Nephron progenitor cell (in vitro differentiated cells): ENCODE data around the gene USE1.
"Not testable (repeated sequence)": the region's sequence is repeated elsewhere in the genome, so short reads cannot be mapped to it uniquely, and the experiment has no call there.

Source experiments
- DNase-seq: peaks from one replicate; pipeline ENCODE4 v3.0.0; 2021
- H3K27ac Mint-ChIP-seq: 2 replicates; pipeline ENCODE4 v1.8.0; 2021; ENCODE audit warnings: mild to moderate bottlenecking, moderate library complexity, mixed read lengths
- H3K27me3 Mint-ChIP-seq: 2 replicates; pipeline ENCODE4 v1.8.0; 2021; ENCODE audit warnings: mild to moderate bottlenecking, low read depth, mixed read lengths; ENCODE audit not compliant: poor library complexity
- H3K36me3 Mint-ChIP-seq: 2 replicates; pipeline ENCODE4 v1.8.0; 2021; ENCODE audit warnings: low read depth, mixed read lengths
- H3K4me1 Mint-ChIP-seq: 2 replicates; pipeline ENCODE4 v1.8.0; 2021; ENCODE audit warnings: mixed read lengths
- H3K4me3 Mint-ChIP-seq: 2 replicates; pipeline ENCODE4 v1.8.0; 2021; ENCODE audit warnings: mild to moderate bottlenecking, moderate library complexity, mixed read lengths
- H3K9me3 Mint-ChIP-seq: 2 replicates; pipeline ENCODE4 v1.8.0; 2021; ENCODE audit warnings: mild to moderate bottlenecking, moderate library complexity, mixed read lengths
- TF ChIP-seq, protein P1 (sequence below): fragments of 200-600 bp; sonication (generic); IDR thresholded peaks from 2 replicates; pipeline ENCODE4 v1.5.0; 2021; ENCODE audit warnings: antibody characterized with exemption

The USE1 gene

DNA sequence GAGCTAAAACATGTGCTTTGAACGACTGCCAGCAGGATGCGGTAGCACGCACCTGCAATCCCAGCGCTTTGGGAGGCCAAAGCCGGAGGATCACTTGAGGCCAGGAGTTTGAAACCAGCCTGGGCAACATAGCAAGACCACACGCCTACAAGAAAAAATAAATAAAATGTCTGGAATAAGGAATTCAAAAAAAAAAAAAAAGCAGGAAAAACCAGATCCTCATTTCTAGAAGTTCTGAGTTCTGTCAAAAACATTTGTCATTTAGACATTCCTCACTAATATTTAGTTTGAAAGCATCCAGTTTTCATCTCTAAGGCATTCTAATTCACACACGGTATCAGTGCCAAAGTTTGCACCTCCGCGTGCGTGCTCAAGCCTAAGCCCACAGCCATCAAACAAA, 36.9 kb upstream of the USE1 start:
- TF ChIP-seq, protein P1, sequence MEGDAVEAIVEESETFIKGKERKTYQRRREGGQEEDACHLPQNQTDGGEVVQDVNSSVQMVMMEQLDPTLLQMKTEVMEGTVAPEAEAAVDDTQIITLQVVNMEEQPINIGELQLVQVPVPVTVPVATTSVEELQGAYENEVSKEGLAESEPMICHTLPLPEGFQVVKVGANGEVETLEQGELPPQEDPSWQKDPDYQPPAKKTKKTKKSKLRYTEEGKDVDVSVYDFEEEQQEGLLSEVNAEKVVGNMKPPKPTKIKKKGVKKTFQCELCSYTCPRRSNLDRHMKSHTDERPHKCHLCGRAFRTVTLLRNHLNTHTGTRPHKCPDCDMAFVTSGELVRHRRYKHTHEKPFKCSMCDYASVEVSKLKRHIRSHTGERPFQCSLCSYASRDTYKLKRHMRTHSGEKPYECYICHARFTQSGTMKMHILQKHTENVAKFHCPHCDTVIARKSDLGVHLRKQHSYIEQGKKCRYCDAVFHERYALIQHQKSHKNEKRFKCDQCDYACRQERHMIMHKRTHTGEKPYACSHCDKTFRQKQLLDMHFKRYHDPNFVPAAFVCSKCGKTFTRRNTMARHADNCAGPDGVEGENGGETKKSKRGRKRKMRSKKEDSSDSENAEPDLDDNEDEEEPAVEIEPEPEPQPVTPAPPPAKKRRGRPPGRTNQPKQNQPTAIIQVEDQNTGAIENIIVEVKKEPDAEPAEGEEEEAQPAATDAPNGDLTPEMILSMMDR = no peak
- H3K4me3 Mint-ChIP-seq = no peak overlapping the region
- no peaks in the 10 kb centered on the region for H3K27me3 Mint-ChIP-seq
- H3K4me1 Mint-ChIP-seq = peaks cover 18% of the 10 kb centered on the region
- H3K36me3 Mint-ChIP-seq = peaks cover 29% of the 10 kb centered on the region
- no peak for DNase-seq
- no peaks in the 10 kb centered on the region for H3K9me3 Mint-ChIP-seq
- no peak overlapping the region for H3K27ac Mint-ChIP-seq

DNA sequence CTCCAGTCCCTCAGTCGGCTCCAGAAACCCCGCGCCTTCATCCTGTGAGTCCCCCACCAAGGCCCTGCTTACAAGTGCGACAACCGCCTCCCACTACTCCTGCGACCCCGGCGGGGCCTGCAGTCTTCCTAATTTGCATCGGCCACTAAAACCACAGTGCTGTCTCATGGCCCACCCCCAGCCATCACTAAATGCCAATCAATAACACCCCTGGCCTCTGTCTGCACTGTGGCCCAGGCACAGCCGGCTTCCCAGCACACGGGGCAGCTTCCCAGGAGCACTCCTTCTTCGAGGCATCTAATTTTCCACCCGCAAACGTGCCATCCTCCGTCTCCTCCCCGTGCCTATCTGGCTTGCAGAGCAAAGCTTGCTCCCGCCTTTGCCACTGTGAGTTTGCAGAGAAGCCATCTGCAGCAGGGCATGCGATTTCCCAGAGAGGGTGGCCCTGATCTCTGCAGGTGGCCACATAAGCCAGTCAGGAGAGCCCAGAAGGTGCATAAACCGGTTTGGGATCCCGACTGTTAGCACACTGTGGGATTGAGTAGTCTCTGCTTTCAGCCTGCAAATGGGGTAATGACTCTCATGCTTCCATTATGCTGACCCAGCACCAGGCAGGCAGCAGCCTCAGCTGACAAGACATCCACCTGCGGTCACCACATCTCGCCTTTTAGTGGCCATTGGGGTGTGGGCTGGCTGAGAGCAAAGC, 34.0 kb upstream of the USE1 start:
- peak overlapping the region; percentile 76 for H3K27ac Mint-ChIP-seq
- TF ChIP-seq, protein P1 = no peak
- peak; percentile 23 for DNase-seq
- H3K4me1 Mint-ChIP-seq = peaks cover 23% of the 10 kb centered on the region
- H3K36me3 Mint-ChIP-seq = peaks cover 29% of the 10 kb centered on the region
- H3K9me3 Mint-ChIP-seq = no peaks in the 10 kb centered on the region
- no peak overlapping the region for H3K4me3 Mint-ChIP-seq
- peaks cover 2% of the 10 kb centered on the region for H3K27me3 Mint-ChIP-seq

GRCh38 chr19:17183271-17183761, 31.8 kb upstream of the USE1 start:
- Mint-ChIP-seq H3K27ac (peak overlapping the region; percentile 88), H3K36me3 (peaks cover 24% of the 10 kb centered on the region), H3K4me1 (peaks cover 23% of the 10 kb centered on the region), H3K27me3 (peaks cover 2% of the 10 kb centered on the region), H3K9me3 (no peaks in the 10 kb centered on the region), H3K4me3 (no peak overlapping the region)
- DNase-seq = no peak
- TF ChIP-seq, protein P1 = no peak

DNA sequence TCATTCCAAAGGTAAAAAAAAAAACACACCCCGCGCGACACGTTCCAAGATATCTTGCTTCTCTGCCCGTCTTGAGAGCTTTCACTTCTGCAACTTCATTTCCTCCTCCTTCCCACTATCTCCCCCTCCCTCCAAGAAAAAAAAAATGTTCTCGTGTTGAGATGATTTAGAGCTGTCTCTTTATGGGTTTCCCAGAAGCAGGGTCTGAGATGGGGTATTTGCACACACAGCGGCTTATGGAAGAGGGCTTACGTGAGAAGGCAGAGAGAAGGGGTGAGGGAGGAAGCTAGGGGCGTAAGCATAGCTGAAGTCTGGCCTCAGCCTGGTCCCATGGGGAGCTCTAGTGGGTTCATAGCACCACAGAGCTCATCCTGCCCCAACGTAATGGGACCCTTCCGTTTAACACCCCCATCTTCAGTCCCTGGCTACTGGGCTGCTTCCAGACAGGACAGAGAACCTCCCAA, 31.3 kb upstream of the USE1 start:
- H3K27ac Mint-ChIP-seq = peak overlapping the region; percentile 44
- peaks cover 23% of the 10 kb centered on the region for H3K4me1 Mint-ChIP-seq
- no peak for DNase-seq
- TF ChIP-seq, protein P1 = no peak
- H3K4me3 Mint-ChIP-seq = no peak overlapping the region
- peaks cover 27% of the 10 kb centered on the region for H3K36me3 Mint-ChIP-seq
- H3K27me3 Mint-ChIP-seq = peaks cover 2% of the 10 kb centered on the region
- no peaks in the 10 kb centered on the region for H3K9me3 Mint-ChIP-seq

- peaks cover 2% of the 10 kb centered on the region for H3K27me3 Mint-ChIP-seq
- peaks cover 23% of the 10 kb centered on the region for H3K4me1 Mint-ChIP-seq
- H3K9me3 Mint-ChIP-seq = no peaks in the 10 kb centered on the region
- H3K4me3 Mint-ChIP-seq = no peak overlapping the region
- TF ChIP-seq, protein P1 = no peak
- H3K36me3 Mint-ChIP-seq = peaks cover 27% of the 10 kb centered on the region
- no peak for DNase-seq
- no peak overlapping the region for H3K27ac Mint-ChIP-seq
Observed at GRCh38 chr19:17184371-17184841, 30.8 kb upstream of the USE1 start.

DNA sequence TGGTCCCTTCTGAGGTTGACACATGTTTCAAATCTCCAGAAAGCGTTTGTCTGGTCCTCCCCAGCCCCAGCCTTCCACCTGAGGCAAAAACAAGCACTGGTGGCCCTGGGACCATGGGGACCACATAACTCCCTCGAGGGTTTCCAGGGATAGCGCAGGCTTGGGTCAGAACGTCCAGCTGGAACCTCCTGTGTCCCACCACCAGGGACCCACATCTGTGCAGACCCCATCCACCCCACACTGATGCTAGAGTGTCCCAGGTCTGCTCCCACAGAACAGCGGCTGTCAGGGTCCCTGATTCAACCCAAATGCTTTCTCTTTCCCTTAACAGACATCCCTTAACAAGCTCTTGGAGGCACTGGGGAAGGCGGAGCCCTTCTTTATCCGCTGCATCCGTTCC, 29.6 kb upstream of the USE1 start:
- TF ChIP-seq, protein P1 = no peak
- H3K27ac Mint-ChIP-seq = no peak overlapping the region

GRCh38 chr19:17191736-17192135, 23.4 kb upstream of the USE1 start:
- not testable (repeated sequence) for H3K27ac Mint-ChIP-seq, DNase-seq, H3K27me3 Mint-ChIP-seq, H3K4me3 Mint-ChIP-seq, H3K9me3 Mint-ChIP-seq, H3K4me1 Mint-ChIP-seq
- H3K36me3 Mint-ChIP-seq = peaks cover 34% of the 10 kb centered on the region

More for the DNA sequence above, 29.6 kb upstream of the USE1 start:
- peaks cover 27% of the 10 kb centered on the region for H3K36me3 Mint-ChIP-seq
- H3K27me3 Mint-ChIP-seq = peaks cover 2% of the 10 kb centered on the region
- no peak for DNase-seq
- H3K9me3 Mint-ChIP-seq = no peaks in the 10 kb centered on the region
- peaks cover 21% of the 10 kb centered on the region for H3K4me1 Mint-ChIP-seq
- no peak overlapping the region for H3K4me3 Mint-ChIP-seq
